HG02840 (cell line): ENCODE data around the gene ELL.

Experiments used
- ATAC-seq: cut with Tn5 transposase; IDR thresholded peaks from one replicate; pipeline ENCODE4 v1.9.1; 2021; ENCODE audit warnings: mild to moderate bottlenecking, moderate library complexity, moderate number of reproducible peaks; ENCODE audit not compliant: unreplicated experiment, low FRiP score

Gene ELL

GRCh38 chr19:18427080-18427742 is 94.7 kb downstream of the ELL start:
- ATAC-seq = no peak

GRCh38 chr19:18426416-18426767 is 95.5 kb downstream of the ELL start:
- ATAC-seq = no peak

DNA sequence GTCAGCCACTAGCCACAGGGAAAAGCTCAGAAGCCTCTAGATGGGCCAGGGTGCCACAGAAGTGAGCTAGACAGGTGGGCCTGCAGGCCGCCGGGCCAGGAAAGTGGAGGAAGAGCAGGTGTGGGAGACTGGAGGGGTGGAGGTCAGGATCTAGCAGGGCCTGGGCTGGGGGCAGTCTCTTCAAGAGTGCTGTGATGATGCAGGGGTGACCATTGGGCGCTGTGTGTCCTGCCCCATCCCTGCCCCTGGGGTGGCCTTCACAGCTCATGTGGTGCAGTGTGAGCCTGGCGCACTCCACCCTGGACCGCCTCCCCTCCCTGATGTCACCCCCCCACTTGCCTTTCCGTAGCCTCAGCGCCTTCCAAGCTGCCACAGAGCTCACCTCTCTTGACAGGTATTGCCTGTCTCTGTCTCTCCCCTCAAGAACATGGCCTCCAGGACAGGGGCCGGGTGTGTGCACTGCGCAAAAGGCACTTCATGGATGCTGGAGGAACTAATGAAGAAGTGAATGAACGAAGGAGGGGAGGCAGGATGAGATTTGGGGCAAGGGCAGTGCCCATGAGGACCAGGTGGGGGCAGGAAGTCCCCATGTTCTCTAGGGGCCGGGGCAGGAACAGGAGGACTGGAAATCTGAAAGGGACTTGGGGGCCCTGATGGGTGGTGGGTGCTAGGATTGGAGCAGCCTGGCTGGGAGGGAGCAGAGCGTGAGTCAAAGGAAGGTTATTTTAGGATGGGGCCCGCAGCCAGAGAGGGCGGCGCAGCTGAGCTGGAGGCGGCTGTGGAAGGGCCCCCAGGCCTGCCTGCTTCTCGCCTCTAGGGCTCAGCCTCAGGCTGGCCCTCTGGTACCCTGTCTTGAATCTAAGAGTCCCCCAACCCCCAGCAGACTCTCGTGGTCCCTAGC is 96.1 kb downstream of the ELL start:
- ATAC-seq = no peak

GRCh38 chr19:18424890-18425514 is 96.9 kb downstream of the ELL start:
- ATAC-seq = no peak

DNA sequence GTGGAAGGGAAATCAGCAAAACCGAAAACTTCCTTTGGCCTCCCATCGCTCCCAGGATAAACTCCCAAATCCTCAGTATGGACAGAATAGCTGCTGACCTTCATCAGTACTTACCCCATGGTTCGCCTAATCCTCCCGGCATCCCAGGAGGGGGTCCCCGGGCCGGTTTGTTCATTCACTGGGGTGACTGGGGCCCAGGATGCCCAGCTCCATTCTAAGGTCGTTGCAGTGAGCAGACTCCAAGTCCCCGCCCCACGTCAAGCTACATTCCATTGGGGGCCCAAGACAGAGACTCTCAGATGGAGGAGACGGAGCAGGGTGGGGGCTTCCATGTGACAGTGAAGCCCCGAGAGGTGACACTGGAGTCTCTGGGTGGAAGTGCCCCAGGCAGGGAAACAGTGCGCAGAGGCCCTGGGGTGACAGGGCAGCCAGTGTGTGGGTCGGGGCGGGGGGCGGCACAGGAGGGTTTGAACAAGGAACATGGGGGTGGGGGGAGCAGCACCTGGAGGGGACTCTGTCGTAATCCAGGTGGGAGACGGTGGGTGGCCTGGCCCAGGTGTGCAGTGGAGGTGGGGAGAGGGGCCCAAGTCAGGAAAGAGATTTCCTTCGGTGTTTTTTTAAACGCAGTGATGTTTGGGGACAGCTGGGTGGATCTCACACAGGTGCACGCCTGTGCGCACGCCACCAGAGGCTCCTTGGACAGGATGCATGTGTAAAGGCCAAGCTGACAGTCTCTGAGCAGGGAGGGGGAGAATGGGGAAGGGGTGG is 97.6 kb downstream of the ELL start:
- no peak for ATAC-seq

- no peak for ATAC-seq
Observed at GRCh38 chr19:18423258-18424020, 98.4 kb downstream of the ELL start.

GRCh38 chr19:18422530-18423191 is 99.2 kb downstream of the ELL start:
- no peak for ATAC-seq

DNA sequence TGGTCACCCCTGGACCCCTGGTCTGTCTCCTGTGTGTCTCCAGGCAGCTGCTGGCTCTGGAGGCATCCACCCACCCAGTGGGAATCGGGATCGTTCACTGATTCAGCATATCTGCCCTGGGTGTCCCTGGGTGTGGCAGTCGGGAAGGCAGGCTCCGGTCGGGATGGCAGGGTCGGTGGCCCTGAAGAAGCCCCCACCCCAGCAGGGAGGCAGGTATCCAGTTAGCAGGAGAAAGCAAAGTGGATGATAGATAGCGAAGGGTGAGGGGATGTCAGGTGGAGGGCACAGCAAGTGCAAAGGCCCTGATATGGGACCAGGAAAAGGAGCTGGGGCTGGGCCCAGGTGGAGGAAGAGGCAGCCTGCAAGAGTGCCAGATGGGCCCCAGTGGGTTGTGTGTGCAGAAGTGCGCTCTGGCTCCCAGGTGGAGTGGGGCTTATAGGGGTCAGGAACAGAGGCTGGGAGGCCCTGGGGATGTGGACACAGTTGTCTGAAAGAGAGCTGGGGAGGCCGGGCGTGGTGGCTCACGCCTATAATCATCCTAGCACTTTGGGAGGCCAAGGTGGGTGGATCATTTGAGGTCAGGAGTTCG is 100.4 kb downstream of the ELL start:
- ATAC-seq = no peak

GRCh38 chr19:18420930-18421329 is 100.9 kb downstream of the ELL start:
- ATAC-seq = no peak

- ATAC-seq = no peak
Observed at GRCh38 chr19:18419699-18420460, 102.0 kb downstream of the ELL start.

- ATAC-seq = no peak
Observed at GRCh38 chr19:18419195-18419698, 102.6 kb downstream of the ELL start, which contains the start of gene SSBP4. SSBP4 (plus strand) TSS chr19:18419398; CDS start chr19:18419649, 251 bp downstream.

- ATAC-seq = no peak
Observed at GRCh38 chr19:18418483-18419194, 103.2 kb downstream of the ELL start.

DNA sequence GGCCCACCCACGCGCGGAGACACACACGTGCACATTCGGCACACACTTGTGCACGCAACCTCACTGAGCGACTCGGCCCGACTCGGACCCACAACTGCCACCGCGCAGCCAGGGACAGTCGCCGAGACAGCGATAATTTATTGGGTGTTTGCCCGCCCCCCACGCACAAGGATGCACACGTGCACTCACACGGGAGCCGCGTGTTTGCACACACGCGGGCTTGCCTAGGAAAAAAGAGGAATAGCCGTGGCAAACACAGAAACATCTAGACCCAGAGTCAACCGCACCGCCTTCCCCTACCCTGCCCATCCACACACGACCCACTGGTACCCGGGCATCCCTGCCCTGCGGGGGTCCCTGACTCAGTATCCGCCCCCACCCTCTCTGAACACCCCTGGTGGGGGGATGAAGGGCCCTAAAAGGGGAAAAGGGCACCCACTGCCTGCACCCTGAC is 103.8 kb downstream of the ELL start:
- ATAC-seq = no peak

- ATAC-seq = no peak
Observed at GRCh38 chr19:18417250-18418028, 104.4 kb downstream of the ELL start.

DNA sequence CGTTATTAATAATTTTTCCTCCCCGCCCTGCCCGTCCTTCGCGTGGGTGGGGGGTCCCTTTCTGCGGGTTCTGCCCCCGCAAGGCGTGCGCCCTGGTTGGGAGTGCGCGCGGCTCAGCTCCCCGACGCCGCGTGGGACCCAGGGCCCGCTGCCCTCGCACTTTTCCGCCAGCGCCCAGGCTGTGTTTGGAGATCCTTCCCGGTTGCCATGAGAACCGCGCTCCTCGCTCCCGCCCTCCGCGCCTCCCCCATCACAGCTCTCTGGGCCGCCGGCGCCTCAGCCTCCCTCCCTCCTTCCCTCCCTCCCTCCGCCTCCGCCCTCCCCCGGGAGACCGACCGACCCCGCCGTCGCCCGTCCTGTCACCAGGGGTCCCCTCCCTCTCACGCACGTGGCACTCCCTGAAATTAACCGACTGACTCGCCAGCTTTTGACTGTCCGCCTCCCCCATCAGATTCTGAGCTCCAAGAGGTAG is 105.1 kb downstream of the ELL start:
- ATAC-seq = no peak

DNA sequence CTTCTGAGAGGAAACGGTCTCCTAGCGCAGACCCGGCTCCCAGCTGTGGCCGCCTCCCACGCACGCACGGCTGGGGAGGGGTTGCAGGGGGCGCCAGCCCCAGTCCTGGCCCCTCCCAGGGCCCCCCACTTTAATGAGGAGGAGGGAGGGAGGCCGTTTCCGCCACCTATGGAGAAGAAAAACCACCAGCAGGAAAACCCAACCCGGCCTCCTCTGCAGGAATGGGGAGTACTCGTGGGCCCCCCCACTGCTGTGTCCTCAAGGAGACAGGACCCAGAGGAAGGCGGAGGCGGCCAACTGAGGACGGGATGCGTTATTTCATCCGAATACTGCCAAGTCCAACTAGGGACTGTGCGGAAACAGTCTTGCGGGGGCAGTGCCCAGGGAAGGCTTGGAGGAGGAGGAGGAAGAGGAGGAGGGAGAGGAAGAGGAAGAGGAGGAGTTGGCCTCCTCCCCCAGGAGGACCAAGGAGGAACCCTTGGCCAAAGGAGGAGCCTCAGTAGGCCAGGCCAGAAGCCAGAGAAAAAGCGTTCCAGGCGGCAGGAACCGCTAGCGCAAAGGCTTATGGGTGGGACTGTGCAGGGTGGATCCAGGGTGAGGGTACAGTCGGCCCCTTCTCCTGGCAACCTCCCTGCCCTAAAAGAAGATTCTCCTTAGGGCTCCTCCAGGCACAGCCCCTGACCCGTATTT is 106.5 kb downstream of the ELL start:
- ATAC-seq = no peak
